Mesothelial cell of epicardium (in vitro differentiated cells): ENCODE data around the gene SLC25A29. TPM values are rescaled to one million over a fixed set of nuclear protein-coding genes. Genes with fewer than 3 reads are reported as not detected.

ENCODE experiments used
- DNase-seq, 2 experiments: peaks; one replicate each; pipeline ENCODE4 v3.0.0; 2021; ENCODE audit warnings: low spot score in 2 of 2; ENCODE audit not compliant: unreplicated experiment in 2 of 2
- H3K27ac Mint-ChIP-seq: 2 replicates; pipeline ENCODE4 v1.8.0; 2021; ENCODE audit warnings: mixed read lengths
- H3K27me3 Mint-ChIP-seq: 2 replicates; pipeline ENCODE4 v1.8.0; 2021; ENCODE audit warnings: low read depth, mixed read lengths
- H3K36me3 Mint-ChIP-seq: 2 replicates; pipeline ENCODE4 v1.8.0; 2021; ENCODE audit warnings: mixed read lengths
- H3K4me1 Mint-ChIP-seq: 2 replicates; pipeline ENCODE4 v1.8.0; 2021; ENCODE audit warnings: mixed read lengths
- H3K4me3 Mint-ChIP-seq: 2 replicates; pipeline ENCODE4 v1.8.0; 2021; ENCODE audit warnings: mild to moderate bottlenecking, moderate library complexity, mixed read lengths
- H3K9me3 Mint-ChIP-seq: 2 replicates; pipeline ENCODE4 v1.8.0; 2021; ENCODE audit warnings: mixed read lengths
- CTCF ChIP-seq: fragments of 200-600 bp; sonication (generic); IDR thresholded peaks from one replicate; pipeline ENCODE4 v1.5.0; 2021; ENCODE audit warnings: antibody characterized with exemption; ENCODE audit not compliant: unreplicated experiment
- total RNA-seq: library from RNA; stranded (reverse); gene quantifications from 3 replicates; pipeline ENCODE4 v1.2.1, GENCODE V29; 2021

The SLC25A29 gene
- total RNA-seq, 1 donor from 2014 or later: 102 TPM

GRCh38 chr14:100278702-100279101 is 27.5 kb downstream of the SLC25A29 start:
- H3K27ac Mint-ChIP-seq: peak overlapping the region; percentile 50
- H3K4me3 Mint-ChIP-seq: no peak overlapping the region
- H3K27me3 Mint-ChIP-seq: no peaks in the 10 kb centered on the region
- no peaks in the 10 kb centered on the region for H3K9me3 Mint-ChIP-seq
- peaks cover 3% of the 10 kb centered on the region for H3K4me1 Mint-ChIP-seq
- DNase-seq: no peak
- no peak for TF ChIP-seq CTCF
- H3K36me3 Mint-ChIP-seq: no peaks in the 10 kb centered on the region

- no peak for DNase-seq
- H3K27ac Mint-ChIP-seq: peak overlapping the region; percentile 35
- H3K36me3 Mint-ChIP-seq: peaks cover 4% of the 10 kb centered on the region
- H3K4me1 Mint-ChIP-seq: peaks cover 10% of the 10 kb centered on the region
- H3K4me3 Mint-ChIP-seq: no peak overlapping the region
- H3K9me3 Mint-ChIP-seq: no peaks in the 10 kb centered on the region
- TF ChIP-seq CTCF: no peak
- no peaks in the 10 kb centered on the region for H3K27me3 Mint-ChIP-seq
Measured at GRCh38 chr14:100275214-100275613, 31.0 kb downstream of the SLC25A29 start.

GRCh38 chr14:100274250-100274649 is 32.0 kb downstream of the SLC25A29 start:
- Mint-ChIP-seq H3K36me3 (peaks cover 4% of the 10 kb centered on the region), H3K4me1 (peaks cover 10% of the 10 kb centered on the region), H3K27me3 (no peaks in the 10 kb centered on the region), H3K9me3 (no peaks in the 10 kb centered on the region), H3K4me3 (no peak overlapping the region), H3K27ac (no peak overlapping the region)
- DNase-seq: no peak
- no peak for TF ChIP-seq CTCF

GRCh38 chr14:100271247-100271939 is 34.9 kb downstream of the SLC25A29 start:
- H3K9me3 Mint-ChIP-seq: no peaks in the 10 kb centered on the region
- H3K4me1 Mint-ChIP-seq: peaks cover 10% of the 10 kb centered on the region
- peaks cover 4% of the 10 kb centered on the region for H3K36me3 Mint-ChIP-seq
- no peak for DNase-seq
- no peaks in the 10 kb centered on the region for H3K27me3 Mint-ChIP-seq
- TF ChIP-seq CTCF: peak; percentile 53
- peak overlapping the region; percentile 66 for H3K27ac Mint-ChIP-seq
- H3K4me3 Mint-ChIP-seq: no peak overlapping the region

GRCh38 chr14:100268591-100269207 is 37.5 kb downstream of the SLC25A29 start:
- no peaks in the 10 kb centered on the region for H3K9me3 Mint-ChIP-seq

More at GRCh38 chr14:100268591-100269207, 37.5 kb downstream of the SLC25A29 start:
- Mint-ChIP-seq H3K4me1 (peaks cover 7% of the 10 kb centered on the region), H3K4me3 (no peak overlapping the region), H3K27me3 (no peaks in the 10 kb centered on the region), H3K27ac (no peak overlapping the region), H3K36me3 (peaks cover 13% of the 10 kb centered on the region)
- DNase-seq: no peak
- TF ChIP-seq CTCF: no peak
